Endothelial cell of hepatic sinusoid (primary cell): Measurements from ENCODE around the gene OR1J2.
"Not testable (repeated sequence)": the region's sequence is repeated elsewhere in the genome, so short reads cannot be mapped to it uniquely, and the experiment has no call there.

Experiments used
- in situ Hi-C: cut with HindIII; loops from 2 replicates; pipeline ENCODE4 v1.10.0; 2017; ENCODE audit warnings: low sequenced_read_pairs

Gene OR1J2

GRCh38 chr9:122510502-122510901 is at the start of gene OR1J2:
Gene OR1J2, plus strand, starts transcription at chr9:122510802. Its CDS starts 0 bp downstream, at chr9:122510802.
- in situ Hi-C loops, result no loop called here

- in situ Hi-C loops, result no loop called here
These were observed 46.6 kb upstream of the OR1J2 start for GRCh38 chr9:122463828-122464632.

- in situ Hi-C loops, result no loop called here
These were observed 45.7 kb upstream of the OR1J2 start for GRCh38 chr9:122464633-122465567.

GRCh38 chr9:122466456-122466855 is 44.1 kb upstream of the OR1J2 start:
- in situ Hi-C loops, result no loop called here

- in situ Hi-C loops, result no loop called here
These were observed 41.9 kb upstream of the OR1J2 start for GRCh38 chr9:122468735-122469134.

- in situ Hi-C loops, result no loop called here
These were observed 36.0 kb upstream of the OR1J2 start for GRCh38 chr9:122474561-122474960.

GRCh38 chr9:122475717-122476116 is 34.9 kb upstream of the OR1J2 start:
- in situ Hi-C loops, result no loop called here

- in situ Hi-C loops, result no loop called here
These were observed 33.3 kb upstream of the OR1J2 start for GRCh38 chr9:122477346-122477745.

- in situ Hi-C loops, result no loop called here
These were observed 32.8 kb upstream of the OR1J2 start, which contains the start of gene OR1J1 for GRCh38 chr9:122477826-122478225. Gene OR1J1, minus strand, starts transcription at chr9:122477926. Its CDS starts 0 bp downstream, at chr9:122477926.

- in situ Hi-C loops, result no loop called here
These were observed 31.5 kb upstream of the OR1J2 start for GRCh38 chr9:122479062-122479461.

- in situ Hi-C loops, result no loop called here
These were observed 11.7 kb upstream of the OR1J2 start for GRCh38 chr9:122498883-122499288.

- in situ Hi-C loops, result no loop called here
These were observed 3.6 kb upstream of the OR1J2 start for GRCh38 chr9:122506964-122507363.

- in situ Hi-C loops, result no loop called here
These were observed 7.6 kb downstream of the OR1J2 start for GRCh38 chr9:122518226-122518625.

- in situ Hi-C loops, result no loop called here
These were observed 8.2 kb downstream of the OR1J2 start, which contains the start of gene OR1J4 for GRCh38 chr9:122518841-122519240. Gene OR1J4, plus strand, starts transcription at chr9:122519141. Its CDS starts 0 bp downstream, at chr9:122519141.

- in situ Hi-C loops, result no loop called here
These were observed 8.8 kb downstream of the OR1J2 start for GRCh38 chr9:122519376-122519775.

GRCh38 chr9:122526602-122527001 is 16.0 kb downstream of the OR1J2 start:
- in situ Hi-C loops, result no loop called here

GRCh38 chr9:122527193-122527592 is 16.6 kb downstream of the OR1J2 start, which contains the start of gene OR1N1:
Gene OR1N1, minus strand, starts transcription at chr9:122527293. Its CDS starts 0 bp downstream, at chr9:122527293.
- in situ Hi-C loops, result no loop called here

GRCh38 chr9:122531157-122531556 is 20.6 kb downstream of the OR1J2 start:
- in situ Hi-C loops, result not testable (repeated sequence)

GRCh38 chr9:122536134-122536533 is 25.5 kb downstream of the OR1J2 start:
- in situ Hi-C loops, result no loop called here

GRCh38 chr9:122537066-122537465 is 26.5 kb downstream of the OR1J2 start:
- in situ Hi-C loops, result not testable (repeated sequence)

GRCh38 chr9:122538757-122539156 is 28.2 kb downstream of the OR1J2 start:
- in situ Hi-C loops, result no loop called here
